GM18951 (cell line): ENCODE data around the gene TBC1D5.

Experiments
- POLR2A ChIP-seq: IDR thresholded peaks from 4 replicates; pipeline ENCODE4 v1.6.1; 2011; ENCODE audit warnings: mild to moderate bottlenecking; ENCODE audit not compliant: insufficient read length, insufficient read depth; ENCODE audit errors: extremely low read depth
- in situ Hi-C: fragments of 300-500 bp; cut with MboI; formaldehyde crosslinking; loops from one replicate; pipeline ENCODE4 v1.12.0; 2022; ENCODE audit warnings: low sequenced_read_pairs, mixed read lengths, inconsistent platforms; ENCODE audit not compliant: unreplicated experiment

Gene TBC1D5

GRCh38 chr3:17407576-17407975 lies 334.9 kb downstream of the TBC1D5 start:
- no peak for TF ChIP-seq POLR2A
- in situ Hi-C loops: loop anchor here (25.0 kb wide), 1 partner anchor 795 kb away; the partner anchor contains the start of gene DAZL

DNA sequence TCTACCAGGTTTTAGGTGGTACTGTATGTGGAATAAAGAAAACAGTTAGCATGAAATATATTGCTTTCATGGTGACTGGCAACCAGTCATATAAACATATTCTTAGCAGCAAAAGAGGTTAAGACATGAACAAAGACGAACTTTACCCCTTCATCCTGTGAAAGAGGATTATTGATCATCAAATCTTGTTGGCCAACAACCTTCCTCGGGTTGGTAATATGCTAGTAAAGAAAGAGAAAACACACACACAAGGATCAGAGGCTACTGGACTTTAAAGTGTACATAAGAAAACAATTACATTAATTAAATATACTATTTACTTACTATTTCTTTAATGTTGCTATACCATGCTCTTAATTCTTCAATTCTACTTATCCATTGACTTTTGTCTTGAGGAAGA lies 337.9 kb downstream of the TBC1D5 start:
- TF ChIP-seq POLR2A: no peak
- in situ Hi-C loops: loop anchor here (25.0 kb wide), 1 partner anchor 792 kb away; the partner anchor contains the start of gene DAZL

- in situ Hi-C loops: loop anchor here (25.0 kb wide), 1 partner anchor 790 kb away; the partner anchor contains the start of gene DAZL
- TF ChIP-seq POLR2A: no peak
Observed at GRCh38 chr3:17402442-17402841, 340.0 kb downstream of the TBC1D5 start.

DNA sequence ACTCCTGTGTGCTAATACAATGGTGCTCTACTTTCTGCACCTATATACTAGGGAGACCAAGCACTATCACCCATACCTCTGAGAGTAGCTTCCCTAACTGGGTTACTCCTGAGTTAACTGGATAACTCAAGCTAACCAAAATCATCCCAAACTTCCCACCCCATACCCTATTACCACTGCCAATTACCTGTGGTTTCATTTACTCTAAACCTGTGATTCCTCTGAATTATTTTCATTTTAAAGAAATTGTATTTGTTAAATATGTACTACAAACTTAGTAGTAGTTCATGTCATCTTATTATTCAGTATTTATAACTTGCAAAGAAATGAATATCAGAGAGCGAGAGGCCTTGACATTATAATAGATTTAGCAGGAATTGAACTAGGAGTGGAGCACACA lies 340.5 kb downstream of the TBC1D5 start:
- in situ Hi-C loops: loop anchor here (25.0 kb wide), 1 partner anchor 790 kb away; the partner anchor contains the start of gene DAZL
- no peak for TF ChIP-seq POLR2A

DNA sequence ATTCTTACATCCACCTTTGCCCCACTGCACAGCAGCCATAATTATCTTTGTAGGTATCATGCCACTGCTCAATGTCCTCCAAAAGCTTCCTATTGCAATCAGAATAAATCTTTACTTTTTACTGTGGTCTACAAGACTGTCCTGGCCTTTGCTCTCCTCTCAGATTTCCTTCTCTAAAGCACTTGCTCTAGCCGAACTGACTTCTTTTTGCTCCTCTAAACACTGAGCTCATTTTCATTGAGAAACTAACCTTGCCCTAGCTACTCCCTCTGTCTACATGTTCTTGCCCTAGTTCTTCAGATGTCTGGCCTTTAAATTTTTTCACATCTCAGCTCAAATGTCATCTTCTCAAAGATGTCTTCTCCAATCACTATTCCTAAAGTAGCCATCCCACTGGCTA lies 342.8 kb downstream of the TBC1D5 start:
- in situ Hi-C loops: loop anchor here (25.0 kb wide), 1 partner anchor 1112 kb away; no protein-coding TSS in a partner anchor
- no peak for TF ChIP-seq POLR2A

GRCh38 chr3:17398959-17399551 lies 343.4 kb downstream of the TBC1D5 start:
- in situ Hi-C loops: loop anchor here (25.0 kb wide), 1 partner anchor 1112 kb away; no protein-coding TSS in a partner anchor
- TF ChIP-seq POLR2A: no peak

GRCh38 chr3:17396036-17396435 lies 346.4 kb downstream of the TBC1D5 start:
- no peak for TF ChIP-seq POLR2A
- in situ Hi-C loops: loop anchor here (25.0 kb wide), 1 partner anchor 1109 kb away; no protein-coding TSS in a partner anchor

DNA sequence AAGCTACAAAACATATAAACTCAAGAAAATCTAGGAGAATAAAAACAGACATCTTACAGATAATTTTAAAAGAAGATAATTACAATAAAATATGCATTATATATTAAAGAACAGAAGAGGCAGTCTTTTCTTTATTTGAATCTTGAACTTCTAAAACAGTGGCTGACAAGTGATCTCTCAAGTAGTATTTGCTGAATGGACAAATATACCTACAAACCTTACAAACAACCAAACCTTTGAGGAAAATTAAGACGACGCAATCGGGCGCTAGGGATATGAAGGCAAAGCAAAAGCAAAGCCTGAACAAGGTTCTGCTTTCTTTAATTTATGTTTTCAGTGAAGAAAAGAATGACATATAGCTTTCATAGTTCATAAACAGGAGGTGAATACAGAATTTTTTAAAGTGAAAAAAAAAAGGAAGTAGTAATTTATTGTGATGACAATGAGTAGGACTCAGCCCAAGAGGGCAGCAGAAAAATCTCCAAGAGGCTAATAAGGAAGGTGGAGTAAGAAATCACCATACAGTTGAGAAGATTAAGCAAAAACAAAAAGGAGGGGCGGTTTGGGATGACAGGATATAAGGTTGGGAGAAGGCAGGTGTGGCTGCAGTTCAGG lies 347.8 kb downstream of the TBC1D5 start:
- in situ Hi-C loops: loop anchor here (25.0 kb wide), 1 partner anchor 1107 kb away; no protein-coding TSS in a partner anchor

GRCh38 chr3:17392516-17392915 lies 349.9 kb downstream of the TBC1D5 start:
- in situ Hi-C loops: loop anchor here (25.0 kb wide), 1 partner anchor 1105 kb away; no protein-coding TSS in a partner anchor

More for the DNA sequence above, 347.8 kb downstream of the TBC1D5 start:
- no peak for TF ChIP-seq POLR2A

DNA sequence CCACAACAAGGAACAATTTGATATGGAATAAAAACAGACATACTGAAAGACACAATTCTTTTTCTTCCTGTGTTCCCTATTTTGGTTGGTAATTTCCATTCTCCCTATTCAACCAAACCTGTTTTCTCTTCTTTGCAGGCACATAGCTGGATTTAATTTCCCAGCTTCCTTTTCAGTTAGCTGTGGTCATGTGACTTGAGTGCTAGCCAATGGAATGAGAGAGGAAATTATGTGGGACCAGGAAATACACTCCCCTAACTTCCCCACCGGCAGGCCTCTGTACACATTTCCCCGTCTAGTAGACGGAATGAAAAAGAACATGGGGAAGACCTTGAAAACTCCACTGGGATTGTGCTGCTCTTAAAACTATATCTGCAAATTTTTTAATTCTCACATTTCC lies 351.6 kb downstream of the TBC1D5 start:
- no peak for TF ChIP-seq POLR2A

GRCh38 chr3:17387108-17387507 lies 355.3 kb downstream of the TBC1D5 start:
- no peak for TF ChIP-seq POLR2A
- in situ Hi-C loops: loop anchor here (25.0 kb wide), 1 partner anchor 1100 kb away; no protein-coding TSS in a partner anchor

More for the DNA sequence above, 351.6 kb downstream of the TBC1D5 start:
- in situ Hi-C loops: loop anchor here (25.0 kb wide), 1 partner anchor 1103 kb away; no protein-coding TSS in a partner anchor

GRCh38 chr3:17386432-17386831 lies 356.0 kb downstream of the TBC1D5 start:
- in situ Hi-C loops: loop anchor here (25.0 kb wide), 1 partner anchor 1099 kb away; no protein-coding TSS in a partner anchor
- TF ChIP-seq POLR2A: no peak

- in situ Hi-C loops: loop anchor here (25.0 kb wide), 1 partner anchor 1097 kb away; no protein-coding TSS in a partner anchor
- TF ChIP-seq POLR2A: no peak
Observed at GRCh38 chr3:17384567-17385296, 357.7 kb downstream of the TBC1D5 start.
